ENCODE results near the gene CORO2B.

DNA sequence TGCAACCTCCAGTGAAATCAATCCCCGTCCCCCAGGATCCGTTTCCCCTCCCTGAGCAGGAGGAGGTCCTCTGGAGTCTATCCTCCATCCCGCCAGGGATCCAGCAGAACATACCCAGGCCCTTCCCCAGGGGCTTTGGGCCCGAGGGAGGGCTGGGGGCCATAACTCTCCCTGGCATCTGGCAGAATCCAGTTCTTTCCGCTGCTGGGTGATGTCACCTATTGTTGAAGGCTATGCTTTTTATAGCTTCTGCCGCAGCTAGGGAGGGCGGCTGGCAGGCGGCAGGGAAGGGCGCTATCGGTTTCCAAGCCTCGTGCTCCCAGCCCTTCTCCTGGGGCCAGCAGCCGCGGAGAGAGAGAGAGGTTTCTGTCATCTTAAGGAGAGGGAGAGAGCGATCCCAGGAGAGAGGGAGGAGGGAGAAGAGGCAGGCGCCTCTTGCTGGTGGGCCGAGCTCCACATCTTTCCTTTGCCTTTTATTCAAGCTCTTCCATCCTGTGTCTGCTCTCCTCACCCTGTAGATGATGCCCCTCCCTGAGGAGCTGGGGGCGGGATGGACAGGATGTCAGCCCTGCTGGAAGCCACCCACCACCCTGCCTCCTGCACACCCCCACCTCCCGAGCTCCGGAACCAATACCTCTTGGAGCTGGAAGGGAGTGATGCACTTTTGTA is 121.8 kb downstream of the CORO2B start:
- TF ChIP-seq, protein P1, sequence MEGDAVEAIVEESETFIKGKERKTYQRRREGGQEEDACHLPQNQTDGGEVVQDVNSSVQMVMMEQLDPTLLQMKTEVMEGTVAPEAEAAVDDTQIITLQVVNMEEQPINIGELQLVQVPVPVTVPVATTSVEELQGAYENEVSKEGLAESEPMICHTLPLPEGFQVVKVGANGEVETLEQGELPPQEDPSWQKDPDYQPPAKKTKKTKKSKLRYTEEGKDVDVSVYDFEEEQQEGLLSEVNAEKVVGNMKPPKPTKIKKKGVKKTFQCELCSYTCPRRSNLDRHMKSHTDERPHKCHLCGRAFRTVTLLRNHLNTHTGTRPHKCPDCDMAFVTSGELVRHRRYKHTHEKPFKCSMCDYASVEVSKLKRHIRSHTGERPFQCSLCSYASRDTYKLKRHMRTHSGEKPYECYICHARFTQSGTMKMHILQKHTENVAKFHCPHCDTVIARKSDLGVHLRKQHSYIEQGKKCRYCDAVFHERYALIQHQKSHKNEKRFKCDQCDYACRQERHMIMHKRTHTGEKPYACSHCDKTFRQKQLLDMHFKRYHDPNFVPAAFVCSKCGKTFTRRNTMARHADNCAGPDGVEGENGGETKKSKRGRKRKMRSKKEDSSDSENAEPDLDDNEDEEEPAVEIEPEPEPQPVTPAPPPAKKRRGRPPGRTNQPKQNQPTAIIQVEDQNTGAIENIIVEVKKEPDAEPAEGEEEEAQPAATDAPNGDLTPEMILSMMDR (IDR thresholded peaks at IDR 0.05), result peak in 1 of 4 experiments; percentile 1
- peak in 1 of 2 donors; percentile 30 for TF ChIP-seq POLR2A (IDR thresholded peaks at IDR 0.05)

All from uterus (tissue), 2 donors.